Daoy (cell line): ENCODE measurements around the gene CLIP2. TPM values are rescaled to one million over a fixed set of nuclear protein-coding genes. Genes with fewer than 3 reads are reported as not detected.
"Not testable (repeated sequence)": the region's sequence is repeated elsewhere in the genome, so short reads cannot be mapped to it uniquely, and the experiment has no call there.

Experiments
- DNase-seq: peaks from one replicate; pipeline ENCODE4 v3.0.0-alpha.2; 2015; ENCODE audit warnings: low read depth
- total RNA-seq: library from RNA; depleted of rRNA; stranded (reverse); fragments of >200 nt; shearing (Covaris generic); gene quantifications from 2 replicates; pipeline ENCODE4 v1.2.3, GENCODE V29; 2014

Gene CLIP2
- total RNA-seq, 1 experiment from 2014 or later = 33.4 TPM

GRCh38 chr7:74297516-74298233, 8.5 kb downstream of the CLIP2 start:
- no peak for DNase-seq

- DNase-seq = no peak
These were observed 10.2 kb downstream of the CLIP2 start for GRCh38 chr7:74299401-74299800.

GRCh38 chr7:74300926-74301325, 11.7 kb downstream of the CLIP2 start:
- DNase-seq = no peak

- no peak for DNase-seq
These were observed 13.6 kb downstream of the CLIP2 start for GRCh38 chr7:74302745-74303221.

- no peak for DNase-seq
These were observed 15.3 kb downstream of the CLIP2 start for GRCh38 chr7:74304550-74304949.

DNA sequence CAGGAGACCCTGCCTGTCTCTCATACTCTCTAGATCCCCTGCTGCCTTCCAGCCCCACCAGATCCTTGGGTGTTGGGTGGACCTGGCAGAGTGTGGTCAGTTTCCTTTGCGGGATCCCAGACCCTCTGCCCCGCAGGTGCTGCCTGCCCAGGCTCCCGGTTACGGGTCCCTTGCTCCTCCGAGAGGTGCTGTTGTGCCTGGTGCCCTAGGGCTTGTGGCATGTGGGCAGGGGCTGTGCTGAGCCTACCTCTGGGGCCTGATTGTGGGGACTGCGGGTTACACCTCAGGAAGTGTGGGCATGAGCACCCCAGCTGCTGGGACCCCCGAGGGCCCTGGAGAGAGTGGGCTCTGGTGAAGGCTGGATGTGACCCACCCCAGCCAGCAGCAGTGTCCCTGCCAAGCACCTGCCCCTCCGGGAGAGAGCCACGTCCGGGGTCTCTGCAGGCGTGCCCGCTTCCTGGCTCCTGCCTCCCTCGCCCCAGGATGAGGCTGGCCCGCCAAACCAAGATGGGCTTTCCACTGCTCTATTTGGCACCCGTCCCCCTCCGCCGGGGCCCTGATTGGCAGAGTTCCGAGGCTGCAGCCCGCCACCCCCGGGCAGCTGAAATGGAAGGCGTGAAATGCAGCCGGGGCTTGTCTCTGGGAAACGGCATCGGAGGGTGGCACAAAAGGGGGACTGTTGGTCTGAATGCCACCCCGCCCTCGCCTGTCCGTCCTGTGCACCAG, 17.0 kb downstream of the CLIP2 start:
- DNase-seq = peak; percentile 51

DNA sequence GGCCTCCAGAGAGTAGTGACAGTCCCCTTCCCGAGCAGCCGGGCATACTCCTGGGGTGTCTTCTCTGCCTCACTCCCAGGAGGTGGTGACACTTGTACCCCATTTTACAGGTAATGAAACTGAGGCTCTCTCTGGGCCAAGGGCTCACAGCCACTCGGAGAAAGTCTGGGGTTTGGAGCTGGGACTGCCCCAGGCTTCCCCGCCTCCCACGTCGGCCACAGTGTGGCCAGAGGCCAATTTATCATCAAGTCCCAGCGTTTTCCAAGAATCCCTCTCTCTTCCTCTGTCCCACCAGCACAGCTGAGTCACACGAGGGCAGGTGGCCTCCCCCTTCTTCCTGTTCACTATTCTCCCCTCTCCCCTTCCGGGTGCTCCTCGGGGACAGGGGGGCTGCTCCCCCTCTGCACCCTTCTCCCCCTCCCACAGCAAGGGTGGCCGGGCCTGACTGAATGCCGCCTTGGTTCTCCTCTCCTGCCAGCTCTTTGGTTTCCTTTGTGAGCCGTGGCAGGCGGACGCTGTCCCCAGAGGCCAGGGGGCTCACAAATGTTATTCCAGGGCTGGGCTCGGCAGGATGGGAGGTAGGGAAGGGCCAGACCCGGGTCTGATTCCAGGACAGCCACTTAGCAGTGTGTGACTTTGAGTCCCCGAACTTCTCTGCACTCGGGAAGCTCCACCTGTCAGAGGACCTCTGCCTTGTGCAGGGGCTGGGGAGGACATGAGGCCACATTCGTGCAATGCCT, 17.7 kb downstream of the CLIP2 start:
- DNase-seq = peak; percentile 94

DNA sequence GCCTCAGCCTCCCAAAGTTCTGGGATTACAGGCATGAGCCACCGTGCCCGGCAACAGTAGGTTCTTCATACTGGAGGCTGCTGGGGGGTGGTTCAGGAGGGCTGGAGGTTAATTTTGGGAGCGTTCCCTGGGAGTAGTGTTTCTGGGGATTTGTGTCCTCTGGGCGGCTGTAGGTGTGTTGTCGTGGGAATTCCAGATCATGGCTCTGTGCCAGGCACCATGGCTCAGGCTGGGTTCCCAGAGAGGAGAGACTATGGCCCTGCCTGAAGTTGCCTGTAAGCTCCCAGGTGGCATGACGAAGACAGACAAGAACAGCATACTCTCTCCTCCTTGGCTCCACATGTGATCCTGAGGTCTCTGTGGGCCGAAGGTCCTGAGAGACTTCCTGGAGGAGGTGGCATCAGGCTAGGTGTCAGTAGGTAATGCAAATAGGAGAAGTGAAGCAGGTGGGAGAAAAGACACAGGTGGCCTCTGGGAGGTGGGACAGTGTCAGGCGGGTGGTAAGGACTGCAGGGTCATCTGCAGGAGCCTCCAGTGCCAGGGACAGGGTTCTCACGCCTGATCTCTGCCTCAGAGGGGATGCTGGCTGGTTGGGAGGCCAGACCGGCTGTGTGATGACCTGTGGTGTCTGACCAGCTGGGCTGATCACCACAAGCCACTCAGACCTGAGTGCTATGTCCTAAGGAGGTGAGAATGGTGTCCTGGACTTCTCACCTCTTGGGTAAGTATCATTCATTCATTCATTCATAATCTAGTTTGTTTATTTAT, 18.7 kb downstream of the CLIP2 start:
- peak; percentile 61 for DNase-seq

GRCh38 chr7:74309181-74309580, 20.0 kb downstream of the CLIP2 start:
- no peak for DNase-seq

DNA sequence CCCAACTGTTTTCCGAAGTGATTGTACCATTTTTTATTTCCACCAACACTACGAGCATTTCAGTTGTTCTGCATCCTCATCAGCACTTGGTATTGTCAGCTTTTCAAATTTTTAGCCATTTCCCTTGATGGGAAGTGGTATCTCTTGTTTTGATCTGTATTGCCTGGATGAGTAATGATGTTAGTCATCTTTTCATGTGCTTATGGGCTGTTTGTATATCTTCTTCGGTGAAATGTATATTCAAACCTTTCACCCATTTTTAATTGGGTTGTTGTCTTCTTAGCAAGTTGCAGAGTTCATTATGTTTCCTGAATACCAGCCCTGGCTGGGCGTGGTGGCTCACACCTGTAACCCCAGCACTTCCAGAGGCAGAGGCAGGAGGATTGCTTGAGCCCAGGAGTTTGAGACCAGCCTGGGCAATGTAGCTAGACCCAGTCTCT, 22.1 kb downstream of the CLIP2 start:
- DNase-seq = no peak

- DNase-seq = peak; percentile 75
These were observed 23.3 kb downstream of the CLIP2 start for GRCh38 chr7:74312418-74313028.

GRCh38 chr7:74315891-74316290, 26.7 kb downstream of the CLIP2 start:
- not testable (repeated sequence) for DNase-seq

DNA sequence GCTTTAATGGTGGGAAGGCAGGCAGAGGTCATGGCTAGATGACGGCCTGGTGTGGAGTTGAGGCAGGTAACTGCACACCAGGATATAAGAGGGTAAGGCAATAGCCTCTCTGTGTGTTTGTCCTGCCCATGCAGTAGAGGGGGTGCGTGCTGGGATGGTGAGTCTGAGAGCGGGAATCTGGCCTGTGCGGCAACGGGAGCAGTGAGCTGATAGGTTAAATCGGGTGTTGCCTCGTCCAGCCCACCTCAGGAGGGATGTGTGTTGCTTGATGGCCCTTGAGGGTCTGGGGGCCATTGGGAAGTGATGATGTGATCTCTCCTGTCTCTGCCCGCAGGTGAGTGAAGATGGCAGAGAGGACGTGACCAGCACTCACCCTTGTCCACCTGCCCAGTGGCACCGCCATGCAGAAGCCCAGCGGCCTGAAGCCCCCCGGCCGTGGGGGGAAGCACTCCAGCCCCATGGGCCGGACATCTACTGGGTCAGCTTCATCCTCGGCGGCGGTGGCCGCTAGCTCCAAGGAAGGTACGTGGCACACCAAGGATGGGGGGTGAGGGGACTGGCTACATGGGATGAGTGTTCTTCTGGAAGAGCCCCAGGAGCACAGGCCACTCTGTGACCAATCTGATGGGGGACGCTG, 28.1 kb downstream of the CLIP2 start:
- no peak for DNase-seq

GRCh38 chr7:74318043-74318442, 28.8 kb downstream of the CLIP2 start:
- no peak for DNase-seq

DNA sequence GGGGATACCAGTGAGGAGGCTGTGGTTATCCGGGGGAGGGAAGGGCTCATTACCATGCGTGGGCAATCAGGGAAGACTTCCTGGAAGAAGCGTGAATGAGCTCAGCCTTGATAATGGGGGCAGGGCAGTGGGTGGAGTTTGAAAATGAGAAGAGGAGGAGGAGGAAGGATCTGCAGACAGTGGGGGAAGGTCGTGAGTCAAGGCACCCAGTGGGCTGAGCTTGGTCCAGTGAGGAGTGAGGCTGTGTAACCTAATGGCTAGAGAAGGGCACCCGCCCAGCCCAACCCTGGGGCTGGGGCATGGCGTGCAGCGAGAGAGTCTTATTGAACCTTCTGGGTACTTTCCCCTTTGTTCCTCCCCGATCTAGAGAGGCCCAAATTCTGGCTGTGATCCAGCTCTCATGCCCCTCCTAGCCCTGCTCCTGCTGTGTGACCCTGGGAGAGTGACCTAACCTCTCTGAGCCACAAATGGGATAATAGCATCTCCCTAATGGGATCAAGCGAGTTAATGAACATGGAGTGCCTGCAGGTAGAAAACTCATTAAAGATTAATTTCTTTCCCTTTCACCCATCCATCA, 31.5 kb downstream of the CLIP2 start:
- peak; percentile 36 for DNase-seq

DNA sequence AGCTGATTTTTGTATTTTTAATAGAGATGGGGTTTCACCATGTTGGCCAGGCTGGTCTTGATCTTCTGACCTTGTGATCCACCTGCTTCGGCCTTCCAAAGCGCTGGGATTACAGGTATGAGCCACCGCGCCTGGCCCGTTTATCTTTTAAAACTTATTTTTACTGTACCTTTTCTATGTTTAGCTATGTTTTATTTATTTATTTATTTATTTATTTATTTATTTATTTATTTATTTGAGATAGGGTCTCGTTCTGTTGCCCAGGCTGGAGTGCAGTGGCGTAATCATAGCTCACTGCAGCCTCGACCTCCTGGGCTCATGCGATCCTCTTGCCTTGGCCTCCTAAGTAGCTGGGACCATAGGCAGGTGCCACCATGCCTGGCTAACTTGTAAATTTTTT, 33.7 kb downstream of the CLIP2 start:
- DNase-seq = not testable (repeated sequence)

GRCh38 chr7:74324531-74325209, 35.5 kb downstream of the CLIP2 start:
- no peak for DNase-seq

DNA sequence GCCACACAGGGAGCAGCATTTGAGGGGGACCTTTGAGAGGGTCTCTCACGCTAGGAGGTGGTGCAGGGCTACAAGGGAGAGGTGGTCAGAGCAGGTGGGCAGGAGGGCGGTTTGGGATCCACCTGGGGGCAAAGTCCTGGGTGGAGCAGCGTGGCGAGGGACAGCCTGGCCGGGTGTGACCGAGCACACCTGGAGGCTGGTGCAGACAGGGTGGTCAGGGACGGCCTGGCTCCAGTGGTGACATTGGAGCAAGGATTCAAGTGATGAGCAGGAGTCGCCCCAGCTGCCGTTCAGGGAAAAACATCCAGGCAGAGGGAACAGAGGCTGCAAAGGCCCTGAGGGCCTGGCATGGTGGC, 36.0 kb downstream of the CLIP2 start:
- no peak for DNase-seq

GRCh38 chr7:74329225-74329624, 40.0 kb downstream of the CLIP2 start:
- no peak for DNase-seq
